ENCODE measurements around the gene ICA1.
"Not testable (repeated sequence)": the region's sequence is repeated elsewhere in the genome, so short reads cannot be mapped to it uniquely, and the experiment has no call there.

The ICA1 gene

DNA sequence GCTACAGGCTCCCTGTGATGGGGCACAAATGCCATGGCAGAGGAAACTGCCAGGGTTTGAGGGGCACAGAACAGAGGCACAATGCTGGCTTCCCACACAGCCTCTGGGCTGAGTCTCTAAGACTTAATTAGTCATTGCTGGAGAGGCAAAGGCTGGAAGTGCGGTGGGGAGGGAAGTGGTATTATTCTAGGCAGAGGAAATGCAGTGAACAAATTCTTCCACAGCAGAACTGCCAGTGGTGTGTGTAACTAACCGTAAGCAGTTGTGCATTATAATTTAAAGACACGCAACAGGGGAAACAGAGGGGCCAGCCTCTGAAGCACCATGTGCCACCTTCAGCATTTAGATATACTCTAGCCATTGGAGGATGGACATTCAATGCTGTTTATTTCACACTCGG lies 12.8 kb downstream of the ICA1 start:
- no peak overlapping the region for H3K27ac ChIP-seq (ENCODE audit: low read depth, low read length)
- no peak overlapping the region for H3K9ac ChIP-seq (ENCODE audit: low read length)
- no peaks in the 10 kb centered on the region for H3K4me1 ChIP-seq (ENCODE audit: control insufficient read depth, insufficient read depth, low read length)
- no peak overlapping the region for H3K4me3 ChIP-seq (ENCODE audit: low read depth, low read length)
- peaks cover 2% of the 10 kb centered on the region; the same call in 1 of the 2 replicates for H3K9me3 ChIP-seq (ENCODE audit: control insufficient read depth, insufficient read depth, low read depth, low read length)
- H3K36me3 ChIP-seq (ENCODE audit: control insufficient read depth, insufficient read depth, low read length): no peaks in the 10 kb centered on the region
- no peaks in the 10 kb centered on the region for H3K27me3 ChIP-seq (ENCODE audit: control insufficient read depth, insufficient read depth, low read length)

GRCh38 chr7:8246020-8246419 lies 15.9 kb downstream of the ICA1 start:
- Histone ChIP-seq H3K27me3 (ENCODE audit: control insufficient read depth, insufficient read depth, low read length) (no peaks in the 10 kb centered on the region), H3K4me3 (ENCODE audit: low read depth, low read length) (no peak overlapping the region), H3K27ac (ENCODE audit: low read depth, low read length) (no peak overlapping the region), H3K4me1 (ENCODE audit: control insufficient read depth, insufficient read depth, low read length) (no peaks in the 10 kb centered on the region), H3K9me3 (ENCODE audit: control insufficient read depth, insufficient read depth, low read depth, low read length) (peaks cover 2% of the 10 kb centered on the region; the same call in 1 of the 2 replicates), H3K36me3 (ENCODE audit: control insufficient read depth, insufficient read depth, low read length) (no peaks in the 10 kb centered on the region), H3K9ac (ENCODE audit: low read length) (no peak overlapping the region)

GRCh38 chr7:8245032-8245431 lies 16.9 kb downstream of the ICA1 start:
- not testable (repeated sequence) for H3K4me3 ChIP-seq (ENCODE audit: low read depth, low read length); H3K9me3 ChIP-seq (ENCODE audit: control insufficient read depth, insufficient read depth, low read depth, low read length); H3K9ac ChIP-seq (ENCODE audit: low read length); H3K4me1 ChIP-seq (ENCODE audit: control insufficient read depth, insufficient read depth, low read length); H3K27me3 ChIP-seq (ENCODE audit: control insufficient read depth, insufficient read depth, low read length); H3K36me3 ChIP-seq (ENCODE audit: control insufficient read depth, insufficient read depth, low read length); H3K27ac ChIP-seq (ENCODE audit: low read depth, low read length)

DNA sequence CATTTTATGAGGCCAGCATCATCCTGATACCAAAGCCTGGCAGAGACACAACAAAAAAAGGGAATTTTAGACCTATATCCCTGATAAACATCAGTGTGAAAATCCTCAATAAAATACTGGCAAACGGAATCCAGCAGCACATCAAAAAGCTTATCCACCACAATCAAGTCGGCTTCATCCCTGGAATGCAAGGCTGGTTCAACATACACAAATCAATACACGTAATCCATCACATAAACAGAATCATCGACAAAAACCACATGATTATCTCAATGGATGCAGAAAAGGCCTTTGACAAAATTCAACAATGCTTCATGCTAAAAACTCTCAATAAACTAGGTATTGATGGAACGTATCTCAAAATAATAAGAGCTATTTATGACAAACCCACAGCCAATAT lies 18.9 kb downstream of the ICA1 start:
- not testable (repeated sequence) for H3K9me3 ChIP-seq (ENCODE audit: control insufficient read depth, insufficient read depth, low read depth, low read length); H3K36me3 ChIP-seq (ENCODE audit: control insufficient read depth, insufficient read depth, low read length); H3K4me1 ChIP-seq (ENCODE audit: control insufficient read depth, insufficient read depth, low read length); H3K9ac ChIP-seq (ENCODE audit: low read length); H3K27me3 ChIP-seq (ENCODE audit: control insufficient read depth, insufficient read depth, low read length); H3K4me3 ChIP-seq (ENCODE audit: low read depth, low read length); H3K27ac ChIP-seq (ENCODE audit: low read depth, low read length)

- not testable (repeated sequence) for H3K4me3 ChIP-seq (ENCODE audit: low read depth, low read length); H3K9me3 ChIP-seq (ENCODE audit: control insufficient read depth, insufficient read depth, low read depth, low read length); H3K4me1 ChIP-seq (ENCODE audit: control insufficient read depth, insufficient read depth, low read length); H3K27ac ChIP-seq (ENCODE audit: low read depth, low read length); H3K36me3 ChIP-seq (ENCODE audit: control insufficient read depth, insufficient read depth, low read length); H3K27me3 ChIP-seq (ENCODE audit: control insufficient read depth, insufficient read depth, low read length); H3K9ac ChIP-seq (ENCODE audit: low read length)
These were observed 22.1 kb downstream of the ICA1 start for GRCh38 chr7:8239702-8240362.

DNA sequence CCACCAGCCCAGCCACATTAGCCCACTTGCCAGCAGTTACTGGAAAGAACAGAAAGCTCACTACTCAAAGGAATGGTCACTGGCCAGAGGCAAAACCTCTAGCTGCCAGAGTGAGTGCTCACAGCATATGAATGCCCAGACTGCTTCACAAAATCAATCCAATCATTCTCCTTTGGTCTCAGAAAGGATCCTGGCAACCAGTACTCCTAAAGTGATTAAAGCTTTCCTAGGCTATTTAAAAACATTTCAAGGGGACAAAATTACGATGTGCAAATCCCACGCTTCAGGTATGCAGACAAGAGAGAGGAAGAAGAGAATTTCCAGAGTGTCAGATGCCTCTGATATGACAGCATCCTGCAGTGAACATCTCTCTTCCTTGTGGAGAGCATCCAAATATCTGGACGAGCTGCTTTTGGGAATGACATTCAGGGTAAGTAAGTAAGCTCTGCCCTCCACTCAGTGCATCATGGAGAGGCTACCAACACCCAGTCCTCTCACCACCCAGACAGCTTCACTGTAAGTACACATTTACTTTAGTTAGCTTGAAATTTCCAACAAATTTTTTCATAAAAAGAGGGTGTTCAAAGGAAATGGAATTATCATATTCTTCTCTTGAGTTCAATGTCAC lies 25.1 kb downstream of the ICA1 start:
- no peak overlapping the region for H3K9ac ChIP-seq (ENCODE audit: low read length)
- no peaks in the 10 kb centered on the region for H3K9me3 ChIP-seq (ENCODE audit: control insufficient read depth, insufficient read depth, low read depth, low read length)
- H3K4me1 ChIP-seq (ENCODE audit: control insufficient read depth, insufficient read depth, low read length): no peaks in the 10 kb centered on the region; the same call in 1 of the 2 replicates
- H3K4me3 ChIP-seq (ENCODE audit: low read depth, low read length): no peak overlapping the region
- no peaks in the 10 kb centered on the region for H3K27me3 ChIP-seq (ENCODE audit: control insufficient read depth, insufficient read depth, low read length)
- H3K36me3 ChIP-seq (ENCODE audit: control insufficient read depth, insufficient read depth, low read length): no peaks in the 10 kb centered on the region
- no peak overlapping the region for H3K27ac ChIP-seq (ENCODE audit: low read depth, low read length)

DNA sequence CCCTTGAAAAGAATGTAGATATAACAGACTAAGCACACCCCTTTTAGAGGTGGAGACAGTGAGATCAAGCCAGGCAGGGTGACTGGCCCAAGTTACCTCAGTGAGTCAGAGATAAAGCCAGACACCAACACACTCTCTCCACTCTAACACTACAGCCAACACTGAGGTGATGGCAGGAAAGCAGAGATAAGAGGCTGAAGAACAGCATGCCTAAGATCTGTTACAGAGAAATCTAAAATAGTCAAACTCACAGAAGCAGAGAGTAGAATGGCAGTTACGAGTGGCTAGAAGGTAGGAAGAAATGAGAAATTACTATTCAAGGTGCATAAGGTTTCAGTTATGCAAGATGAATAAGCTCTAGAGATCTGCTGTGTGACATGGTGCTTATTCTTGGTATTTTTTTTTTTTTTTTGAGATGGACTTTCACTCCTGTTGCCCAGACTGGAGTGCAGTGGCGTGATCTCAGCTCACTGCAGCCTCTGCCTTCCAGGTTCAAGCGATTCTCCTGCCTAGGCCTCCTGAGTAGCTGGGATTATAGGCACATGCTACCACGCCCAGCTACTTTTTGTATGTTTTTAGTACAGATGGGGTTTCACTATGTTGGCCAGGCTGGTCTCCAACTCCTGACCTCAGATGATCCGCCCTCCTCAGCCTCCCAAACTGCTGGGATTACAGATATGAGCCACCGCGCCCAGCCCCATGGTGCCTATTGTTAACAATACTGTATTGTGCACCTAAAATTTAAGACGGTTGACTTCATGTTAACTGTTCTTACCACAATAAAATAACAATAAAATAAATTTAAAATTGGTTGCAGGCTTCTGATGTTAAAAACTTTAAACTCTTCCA lies 28.7 kb downstream of the ICA1 start:
- Histone ChIP-seq H3K4me1 (ENCODE audit: control insufficient read depth, insufficient read depth, low read length) (no peaks in the 10 kb centered on the region; the same call in 1 of the 2 replicates), H3K27me3 (ENCODE audit: control insufficient read depth, insufficient read depth, low read length) (no peaks in the 10 kb centered on the region), H3K4me3 (ENCODE audit: low read depth, low read length) (no peak overlapping the region), H3K9me3 (ENCODE audit: control insufficient read depth, insufficient read depth, low read depth, low read length) (no peaks in the 10 kb centered on the region), H3K9ac (ENCODE audit: low read length) (no peak overlapping the region), H3K27ac (ENCODE audit: low read depth, low read length) (no peak overlapping the region), H3K36me3 (ENCODE audit: control insufficient read depth, insufficient read depth, low read length) (no peaks in the 10 kb centered on the region)

DNA sequence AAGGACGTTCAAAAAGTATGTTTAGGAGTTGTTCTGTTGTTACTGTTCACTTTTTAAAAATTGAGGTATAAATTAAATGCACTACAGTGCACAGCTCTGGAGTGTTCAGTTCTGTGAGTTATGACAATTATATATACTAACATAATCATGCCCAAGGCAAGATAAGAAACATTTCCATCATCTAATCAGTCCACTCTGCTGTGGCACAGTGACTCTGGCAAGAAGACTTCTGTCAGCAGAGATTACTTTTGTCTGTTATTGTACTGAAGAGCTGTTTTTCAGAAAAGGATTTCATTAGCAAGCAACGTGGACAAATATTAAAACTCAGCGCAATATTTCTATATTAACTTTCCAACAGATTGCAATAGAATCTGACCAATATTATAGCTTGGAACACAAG lies 32.0 kb downstream of the ICA1 start:
- Histone ChIP-seq H3K9me3 (ENCODE audit: control insufficient read depth, insufficient read depth, low read depth, low read length) (no peaks in the 10 kb centered on the region), H3K27me3 (ENCODE audit: control insufficient read depth, insufficient read depth, low read length) (no peaks in the 10 kb centered on the region), H3K9ac (ENCODE audit: low read length) (no peak overlapping the region), H3K36me3 (ENCODE audit: control insufficient read depth, insufficient read depth, low read length) (no peaks in the 10 kb centered on the region), H3K4me1 (ENCODE audit: control insufficient read depth, insufficient read depth, low read length) (no peaks in the 10 kb centered on the region), H3K4me3 (ENCODE audit: low read depth, low read length) (no peak overlapping the region), H3K27ac (ENCODE audit: low read depth, low read length) (no peak overlapping the region)

DNA sequence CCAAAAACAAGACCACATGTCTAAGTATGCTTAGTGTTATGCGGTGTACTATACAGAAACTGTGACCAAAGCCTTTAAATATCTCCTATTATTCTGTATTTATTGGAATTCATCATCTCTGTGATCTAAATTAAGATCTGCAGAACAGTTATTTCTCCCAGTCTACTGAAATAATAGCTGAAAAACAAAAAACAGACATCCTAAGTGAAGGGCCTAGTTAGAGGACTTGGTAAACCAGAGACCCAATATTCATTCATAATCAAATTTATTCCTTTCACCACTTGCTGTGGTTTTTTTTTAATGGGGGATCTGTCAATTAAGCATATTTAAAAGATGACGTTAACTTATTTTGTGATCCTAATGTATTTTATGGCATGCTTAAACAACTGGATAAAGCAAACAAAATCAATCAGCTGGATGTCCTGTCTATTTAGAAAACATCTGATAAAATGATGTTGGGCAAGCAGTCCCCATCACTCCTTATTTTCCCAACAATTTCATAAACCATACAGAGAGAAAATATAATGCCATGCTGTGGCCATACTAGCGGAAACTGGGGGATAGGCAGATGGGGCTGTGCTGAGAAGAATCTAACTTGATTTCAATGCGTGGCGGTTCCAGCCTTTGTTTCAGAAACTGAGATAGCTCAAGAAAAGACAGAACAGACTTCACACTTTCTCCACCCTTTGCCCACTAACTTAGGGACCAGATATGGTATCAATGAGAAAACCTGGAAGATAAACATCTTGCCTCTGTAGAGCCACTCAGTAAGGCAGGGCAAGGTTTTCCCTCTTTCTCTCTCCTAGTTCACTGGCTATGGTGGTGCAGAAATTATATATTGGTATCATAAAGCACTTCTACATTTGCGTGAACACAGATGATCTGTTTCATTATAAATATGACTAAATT lies 32.9 kb downstream of the ICA1 start:
- H3K4me1 ChIP-seq (ENCODE audit: control insufficient read depth, insufficient read depth, low read length): no peaks in the 10 kb centered on the region
- H3K27me3 ChIP-seq (ENCODE audit: control insufficient read depth, insufficient read depth, low read length): no peaks in the 10 kb centered on the region
- H3K9ac ChIP-seq (ENCODE audit: low read length): no peak overlapping the region
- no peaks in the 10 kb centered on the region for H3K9me3 ChIP-seq (ENCODE audit: control insufficient read depth, insufficient read depth, low read depth, low read length)
- H3K36me3 ChIP-seq (ENCODE audit: control insufficient read depth, insufficient read depth, low read length): no peaks in the 10 kb centered on the region
- H3K27ac ChIP-seq (ENCODE audit: low read depth, low read length): no peak overlapping the region
- H3K4me3 ChIP-seq (ENCODE audit: low read depth, low read length): no peak overlapping the region

- no peak overlapping the region for H3K27ac ChIP-seq (ENCODE audit: low read depth, low read length)
- H3K36me3 ChIP-seq (ENCODE audit: control insufficient read depth, insufficient read depth, low read length): no peaks in the 10 kb centered on the region
- no peaks in the 10 kb centered on the region for H3K27me3 ChIP-seq (ENCODE audit: control insufficient read depth, insufficient read depth, low read length)
- H3K4me1 ChIP-seq (ENCODE audit: control insufficient read depth, insufficient read depth, low read length): no peaks in the 10 kb centered on the region
- no peaks in the 10 kb centered on the region for H3K9me3 ChIP-seq (ENCODE audit: control insufficient read depth, insufficient read depth, low read depth, low read length)
- no peak overlapping the region for H3K9ac ChIP-seq (ENCODE audit: low read length)
- no peak overlapping the region for H3K4me3 ChIP-seq (ENCODE audit: low read depth, low read length)
These were observed 33.9 kb downstream of the ICA1 start for GRCh38 chr7:8228068-8228467.
